GM12865 (cell line): ENCODE results near the gene ZNF414.

Experiments
- DNase-seq: peaks from one replicate; pipeline ENCODE4 v3.0.0; 2010; ENCODE audit warnings: low read depth
- H3K4me3 ChIP-seq: 2 replicates; pipeline ENCODE4 v1.5.1; 2011; ENCODE audit warnings: mild to moderate bottlenecking, low read depth, low read length, control low read depth
- CTCF ChIP-seq: IDR thresholded peaks from 2 replicates; pipeline ENCODE4 v1.5.1; 2011; ENCODE audit warnings: low read length, control low read depth, low read depth, inconsistent platforms; ENCODE audit not compliant: insufficient read depth; ENCODE audit errors: missing control alignments

Gene ZNF414

GRCh38 chr19:8545743-8546142 lies 31.8 kb upstream of the ZNF414 start:
- DNase-seq = no peak
- no peak for TF ChIP-seq CTCF
- no peak overlapping the region for H3K4me3 ChIP-seq

- no peak for TF ChIP-seq CTCF
- H3K4me3 ChIP-seq = no peak overlapping the region
- no peak for DNase-seq
Observed at GRCh38 chr19:8544168-8544567, 30.2 kb upstream of the ZNF414 start.

- no peak for DNase-seq
- no peak overlapping the region for H3K4me3 ChIP-seq
- TF ChIP-seq CTCF = no peak
Observed at GRCh38 chr19:8539621-8540149, 25.7 kb upstream of the ZNF414 start.

GRCh38 chr19:8537099-8537498 lies 23.1 kb upstream of the ZNF414 start:
- H3K4me3 ChIP-seq = no peak overlapping the region
- TF ChIP-seq CTCF = no peak
- DNase-seq = no peak

- DNase-seq = no peak
- no peak for TF ChIP-seq CTCF
- no peak overlapping the region for H3K4me3 ChIP-seq
Observed at GRCh38 chr19:8536282-8536681, 22.3 kb upstream of the ZNF414 start.

- DNase-seq = no peak
- TF ChIP-seq CTCF = no peak
- H3K4me3 ChIP-seq = no peak overlapping the region
Observed at GRCh38 chr19:8532225-8532624, 18.3 kb upstream of the ZNF414 start.

- no peak for TF ChIP-seq CTCF
- DNase-seq = no peak
- no peak overlapping the region for H3K4me3 ChIP-seq
Observed at GRCh38 chr19:8531470-8531869, 17.5 kb upstream of the ZNF414 start.
